ENCODE results near the gene PDE4D. TPM values are rescaled to one million over a fixed set of nuclear protein-coding genes. Genes with fewer than 3 reads are reported as not detected.

PDE4D gene
- total and polyA plus RNA-seq, 10 of the 15 experiments (the other 5 are each of a cell fraction or from before 2014, with no cell fraction given): 0.87 to 4.1 (median 2.2) TPM

- Histone ChIP-seq H3K4me3 (no peak overlapping the region), H3K36me3 (ENCODE audit: control insufficient read depth in 2 of 2, insufficient read depth in 2 of 2, low read length in 1 of 2) (no peaks in the 10 kb centered on the region), H3K27ac (ENCODE audit: control insufficient read depth, insufficient read depth) (no peak overlapping the region), H3K79me2 (ENCODE audit: control insufficient read depth, insufficient read depth, low read length) (no peaks in the 10 kb centered on the region), H3K9me3 (replicated peaks; ENCODE audit: control insufficient read depth, insufficient read depth, low read length) (no peaks in the 10 kb centered on the region), H3K9ac (ENCODE audit: control insufficient read depth, insufficient read depth, low read length) (no peak overlapping the region), H2AFZ (ENCODE audit: control insufficient read depth, low read depth, low read length) (no peak overlapping the region), H3K27me3 (replicated peaks in 1 of 2; ENCODE audit: control insufficient read depth in 2 of 2, insufficient read depth in 2 of 2, low read length in 1 of 2) (no peaks in the 10 kb centered on the region), H3K4me2 (ENCODE audit: control insufficient read depth, insufficient read depth) (no peak overlapping the region), H3K4me1 (ENCODE audit: control insufficient read depth, insufficient read depth, low read length) (no peaks in the 10 kb centered on the region), H4K20me1 (ENCODE audit: control insufficient read depth, insufficient read depth) (no peaks in the 10 kb centered on the region)
- intact Hi-C loops (cut with micrococcal nuclease; ENCODE audit: unreplicated experiment): no loop called here
- no peak for DNase-seq (ENCODE audit: low read depth, low spot score)
- no peak for FAIRE-seq
- WGBS (ENCODE audit: insufficient coverage, insufficient replicate concordance, low lambda C conversion rate, missing lambda C conversion rate): 43% methylated on average over 2 of the region's 2 CpGs
- no peak for ATAC-seq
- TF ChIP-seq SMARCA5 (IDR thresholded peaks at IDR 0.05) (no peak), PAX8 (IDR thresholded peaks at IDR 0.05) (no peak), NR2F1 (conservative IDR thresholded peaks at IDR 0.05) (no peak), HDGF (IDR thresholded peaks at IDR 0.05) (no peak), YY1 (IDR thresholded peaks at IDR 0.05; ENCODE audit: low read depth, low read length) (no peak), NBN (IDR thresholded peaks at IDR 0.05) (no peak)
- TF ChIP-seq, protein P1, sequence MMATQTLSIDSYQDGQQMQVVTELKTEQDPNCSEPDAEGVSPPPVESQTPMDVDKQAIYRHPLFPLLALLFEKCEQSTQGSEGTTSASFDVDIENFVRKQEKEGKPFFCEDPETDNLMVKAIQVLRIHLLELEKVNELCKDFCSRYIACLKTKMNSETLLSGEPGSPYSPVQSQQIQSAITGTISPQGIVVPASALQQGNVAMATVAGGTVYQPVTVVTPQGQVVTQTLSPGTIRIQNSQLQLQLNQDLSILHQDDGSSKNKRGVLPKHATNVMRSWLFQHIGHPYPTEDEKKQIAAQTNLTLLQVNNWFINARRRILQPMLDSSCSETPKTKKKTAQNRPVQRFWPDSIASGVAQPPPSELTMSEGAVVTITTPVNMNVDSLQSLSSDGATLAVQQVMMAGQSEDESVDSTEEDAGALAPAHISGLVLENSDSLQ (IDR thresholded peaks at IDR 0.05): no peak
- ChIA-PET POLR2A (no interaction called here), SMC1A (ENCODE audit: uncharacterized antibody, unreplicated experiment) (no interaction called here), CTCF (interaction anchor here (0.6 kb wide), 1 partner anchor 832 kb away, joined by 3 read pairs; no protein-coding TSS in a partner anchor), RAD21 (ENCODE audit: unreplicated experiment) (no interaction called here)
- BruUV-seq (replicated peaks): no TSS peak
- in situ Hi-C loops (cut with MboI): no loop called here
These were observed 794.8 kb downstream of the PDE4D start for GRCh38 chr5:59098743-59099142.

- DNase-seq (ENCODE audit: low read depth, low spot score) (no peak), ATAC-seq (no peak), FAIRE-seq (no peak)
- Histone ChIP-seq H3K9me3 (replicated peaks; ENCODE audit: control insufficient read depth, insufficient read depth, low read length) (no peaks in the 10 kb centered on the region), H3K4me1 (ENCODE audit: control insufficient read depth, insufficient read depth, low read length) (no peaks in the 10 kb centered on the region), H2AFZ (ENCODE audit: control insufficient read depth, low read depth, low read length) (no peak overlapping the region), H3K36me3 (ENCODE audit: control insufficient read depth in 2 of 2, insufficient read depth in 2 of 2, low read length in 1 of 2) (no peaks in the 10 kb centered on the region), H3K4me3 (no peak overlapping the region), H3K4me2 (ENCODE audit: control insufficient read depth, insufficient read depth) (no peak overlapping the region), H3K79me2 (ENCODE audit: control insufficient read depth, insufficient read depth, low read length) (no peaks in the 10 kb centered on the region), H3K9ac (ENCODE audit: control insufficient read depth, insufficient read depth, low read length) (no peak overlapping the region), H3K27me3 (replicated peaks in 1 of 2; ENCODE audit: control insufficient read depth in 2 of 2, insufficient read depth in 2 of 2, low read length in 1 of 2) (no peaks in the 10 kb centered on the region), H4K20me1 (ENCODE audit: control insufficient read depth, insufficient read depth) (no peaks in the 10 kb centered on the region), H3K27ac (ENCODE audit: control insufficient read depth, insufficient read depth) (no peak overlapping the region)
- no TSS peak for BruUV-seq (replicated peaks)
- ChIA-PET RAD21 (ENCODE audit: unreplicated experiment) (no interaction called here), CTCF (no interaction called here), POLR2A (no interaction called here), SMC1A (ENCODE audit: uncharacterized antibody, unreplicated experiment) (interaction anchor here (0.6 kb wide), 1 partner anchor 55 kb away, joined by 3 read pairs; no protein-coding TSS in a partner anchor)
- TF ChIP-seq SMAD5 (IDR thresholded peaks at IDR 0.05; ENCODE audit: low read depth) (no peak), ZSCAN29 (IDR thresholded peaks at IDR 0.05) (no peak)
- TF ChIP-seq, protein P2, sequence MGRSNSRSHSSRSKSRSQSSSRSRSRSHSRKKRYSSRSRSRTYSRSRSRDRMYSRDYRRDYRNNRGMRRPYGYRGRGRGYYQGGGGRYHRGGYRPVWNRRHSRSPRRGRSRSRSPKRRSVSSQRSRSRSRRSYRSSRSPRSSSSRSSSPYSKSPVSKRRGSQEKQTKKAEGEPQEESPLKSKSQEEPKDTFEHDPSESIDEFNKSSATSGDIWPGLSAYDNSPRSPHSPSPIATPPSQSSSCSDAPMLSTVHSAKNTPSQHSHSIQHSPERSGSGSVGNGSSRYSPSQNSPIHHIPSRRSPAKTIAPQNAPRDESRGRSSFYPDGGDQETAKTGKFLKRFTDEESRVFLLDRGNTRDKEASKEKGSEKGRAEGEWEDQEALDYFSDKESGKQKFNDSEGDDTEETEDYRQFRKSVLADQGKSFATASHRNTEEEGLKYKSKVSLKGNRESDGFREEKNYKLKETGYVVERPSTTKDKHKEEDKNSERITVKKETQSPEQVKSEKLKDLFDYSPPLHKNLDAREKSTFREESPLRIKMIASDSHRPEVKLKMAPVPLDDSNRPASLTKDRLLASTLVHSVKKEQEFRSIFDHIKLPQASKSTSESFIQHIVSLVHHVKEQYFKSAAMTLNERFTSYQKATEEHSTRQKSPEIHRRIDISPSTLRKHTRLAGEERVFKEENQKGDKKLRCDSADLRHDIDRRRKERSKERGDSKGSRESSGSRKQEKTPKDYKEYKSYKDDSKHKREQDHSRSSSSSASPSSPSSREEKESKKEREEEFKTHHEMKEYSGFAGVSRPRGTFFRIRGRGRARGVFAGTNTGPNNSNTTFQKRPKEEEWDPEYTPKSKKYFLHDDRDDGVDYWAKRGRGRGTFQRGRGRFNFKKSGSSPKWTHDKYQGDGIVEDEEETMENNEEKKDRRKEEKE (IDR thresholded peaks at IDR 0.05): no peak
- intact Hi-C loops (cut with micrococcal nuclease; ENCODE audit: unreplicated experiment): no loop called here
- in situ Hi-C loops (cut with MboI): no loop called here
These were observed 795.8 kb downstream of the PDE4D start for GRCh38 chr5:59097712-59098111.

All from GM12878 (cell line).